Prostate gland (tissue), 2 donors: ENCODE results near the gene TMEM17.

ENCODE experiments used
- CTCF ChIP-seq, 4 experiments: fragments of 200-600 bp in 2 of 4; fragments of 450-650 bp in 2 of 4; sonication (generic) in 2 of 4; IDR thresholded peaks; 1 replicate in 3 of 4; 2 replicates in 1 of 4; pipeline ENCODE4 v1.5.1; 2016 to 2019; ENCODE audit warnings: antibody characterized with exemption in 4 of 4, mild to moderate bottlenecking in 2 of 4, moderate library complexity in 2 of 4
- POLR2A ChIP-seq: fragments of 450-650 bp; IDR thresholded peaks from one replicate; pipeline ENCODE4 v1.6.1; 2016; ENCODE audit warnings: antibody characterized with exemption, mild to moderate bottlenecking

- TF ChIP-seq CTCF (IDR thresholded peaks at IDR 0.05) (no peak), POLR2A (no peak)
Measured at GRCh38 chr2:62462211-62462610, 43.8 kb downstream of the TMEM17 start.
